ENCODE measurements around the gene KRTAP21-1. TPM values are rescaled to one million over a fixed set of nuclear protein-coding genes. Genes with fewer than 3 reads are reported as not detected.

Gene KRTAP21-1
- total RNA-seq, 1 donor from 2014 or later = not detected

DNA sequence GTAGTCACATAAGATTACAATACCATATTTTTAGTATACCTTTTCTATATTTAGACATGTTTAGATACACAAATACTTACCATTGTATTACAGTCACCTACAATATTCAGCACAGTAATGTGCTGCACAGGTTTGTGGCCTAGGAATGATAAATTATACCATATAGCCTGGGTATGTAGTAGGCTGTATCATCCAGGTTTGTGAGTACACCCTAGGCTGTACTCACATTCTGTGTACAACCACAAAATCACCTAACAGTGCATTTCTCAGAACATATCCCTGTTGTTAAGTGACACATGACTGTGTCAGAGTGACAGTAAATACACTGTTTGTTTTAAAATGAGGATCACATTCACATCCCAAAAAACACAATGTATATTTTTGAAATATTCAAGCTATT, 47.8 kb downstream of the KRTAP21-1 start:
- no peaks in the 10 kb centered on the region for H3K9me3 ChIP-seq (ENCODE audit: insufficient read depth, low read depth, low read length)
- no peaks in the 10 kb centered on the region for H3K36me3 Mint-ChIP-seq (ENCODE audit: low read depth, unreplicated experiment)
- H3K4me1 Mint-ChIP-seq (ENCODE audit: low read depth, unreplicated experiment) = no peaks in the 10 kb centered on the region
- no peak overlapping the region for H3K27ac Mint-ChIP-seq (ENCODE audit: unreplicated experiment)
- no peak overlapping the region for H3K4me2 ChIP-seq (ENCODE audit: low read length)
- H4K20me1 ChIP-seq (ENCODE audit: insufficient read depth, low read length) = no peaks in the 10 kb centered on the region
- H3K27me3 ChIP-seq (ENCODE audit: insufficient read depth, low read length) = no peaks in the 10 kb centered on the region
- no peak overlapping the region for H3K4me3 ChIP-seq (ENCODE audit: insufficient read depth, low read depth, low read length)
- H3K4me3 Mint-ChIP-seq (ENCODE audit: unreplicated experiment) = no peak overlapping the region
- H3K79me2 ChIP-seq (ENCODE audit: insufficient read depth, low read length) = no peaks in the 10 kb centered on the region
- no peak for TF ChIP-seq EZH2 (IDR thresholded peaks at IDR 0.05; ENCODE audit: insufficient read depth, low read length)
- TF ChIP-seq, protein P1, sequence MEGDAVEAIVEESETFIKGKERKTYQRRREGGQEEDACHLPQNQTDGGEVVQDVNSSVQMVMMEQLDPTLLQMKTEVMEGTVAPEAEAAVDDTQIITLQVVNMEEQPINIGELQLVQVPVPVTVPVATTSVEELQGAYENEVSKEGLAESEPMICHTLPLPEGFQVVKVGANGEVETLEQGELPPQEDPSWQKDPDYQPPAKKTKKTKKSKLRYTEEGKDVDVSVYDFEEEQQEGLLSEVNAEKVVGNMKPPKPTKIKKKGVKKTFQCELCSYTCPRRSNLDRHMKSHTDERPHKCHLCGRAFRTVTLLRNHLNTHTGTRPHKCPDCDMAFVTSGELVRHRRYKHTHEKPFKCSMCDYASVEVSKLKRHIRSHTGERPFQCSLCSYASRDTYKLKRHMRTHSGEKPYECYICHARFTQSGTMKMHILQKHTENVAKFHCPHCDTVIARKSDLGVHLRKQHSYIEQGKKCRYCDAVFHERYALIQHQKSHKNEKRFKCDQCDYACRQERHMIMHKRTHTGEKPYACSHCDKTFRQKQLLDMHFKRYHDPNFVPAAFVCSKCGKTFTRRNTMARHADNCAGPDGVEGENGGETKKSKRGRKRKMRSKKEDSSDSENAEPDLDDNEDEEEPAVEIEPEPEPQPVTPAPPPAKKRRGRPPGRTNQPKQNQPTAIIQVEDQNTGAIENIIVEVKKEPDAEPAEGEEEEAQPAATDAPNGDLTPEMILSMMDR (IDR thresholded peaks at IDR 0.05; ENCODE audit: insufficient read depth, low read depth, low read length) = no peak
- no peaks in the 10 kb centered on the region for H3K27me3 Mint-ChIP-seq (ENCODE audit: low read depth, unreplicated experiment)
- no peak overlapping the region for H3K27ac ChIP-seq (ENCODE audit: low read depth, low read length)
- no peaks in the 10 kb centered on the region for H3K4me1 ChIP-seq (ENCODE audit: insufficient read depth, low read length)
- DNase-seq (ENCODE audit: low read depth) (no peak), FAIRE-seq (no peak)
- H3K9ac ChIP-seq (ENCODE audit: low read length) = no peak overlapping the region
- peaks cover 1% of the 10 kb centered on the region for H3K9me3 Mint-ChIP-seq (ENCODE audit: unreplicated experiment)
- no peak overlapping the region for H2AFZ ChIP-seq (ENCODE audit: low read depth, low read length)
- no peaks in the 10 kb centered on the region for H3K36me3 ChIP-seq (ENCODE audit: insufficient read depth, low read length)

Other genes with a start within 250 kb of the KRTAP21-1 start
- not detected in 2 replicates for gene KRTAP19-6, start 213.6 kb downstream of the KRTAP21-1 start, total RNA-seq
- gene KRTAP19-7, start 194.1 kb downstream of the KRTAP21-1 start, total RNA-seq = not detected in 2 replicates
- gene KRTAP22-2, start 165.0 kb downstream of the KRTAP21-1 start, total RNA-seq = not detected in 2 replicates
- gene KRTAP6-3, start 163.0 kb downstream of the KRTAP21-1 start, total RNA-seq = not detected in 2 replicates
- not detected in 2 replicates for gene KRTAP6-2, start 156.5 kb downstream of the KRTAP21-1 start, total RNA-seq
- gene KRTAP22-1, start 154.3 kb downstream of the KRTAP21-1 start, total RNA-seq = not detected in 2 replicates
- gene KRTAP6-1, start 141.5 kb downstream of the KRTAP21-1 start, total RNA-seq = not detected in 2 replicates
- not detected in 2 replicates for gene KRTAP20-1, start 139.0 kb downstream of the KRTAP21-1 start, total RNA-seq
- gene KRTAP20-4, start 134.8 kb downstream of the KRTAP21-1 start, total RNA-seq = not detected in 2 replicates
- not detected in 2 replicates for gene KRTAP20-2, start 120.2 kb downstream of the KRTAP21-1 start, total RNA-seq
- gene KRTAP20-3, start 112.6 kb downstream of the KRTAP21-1 start, total RNA-seq = not detected in 2 replicates
- not detected in 2 replicates for gene KRTAP21-3, start 36.7 kb downstream of the KRTAP21-1 start, total RNA-seq
- gene KRTAP21-2, start 8.2 kb downstream of the KRTAP21-1 start, total RNA-seq = not detected in 2 replicates
- gene KRTAP8-1, start 57.8 kb upstream of the KRTAP21-1 start, total RNA-seq = not detected in 2 replicates
- gene KRTAP7-1, start 74.3 kb upstream of the KRTAP21-1 start, total RNA-seq = not detected in 2 replicates
- gene KRTAP11-1, start 126.2 kb upstream of the KRTAP21-1 start, total RNA-seq = not detected in 2 replicates

Measured in astrocyte (in vitro differentiated cells and primary cell).